GM23248 (cell line): ENCODE data around the gene STK11IP. TPM values are rescaled to one million over a fixed set of nuclear protein-coding genes. Genes with fewer than 3 reads are reported as not detected.

ENCODE experiments used
- DNase-seq: peaks from one replicate; pipeline ENCODE4 v3.0.0-alpha.2; 2015
- H2AFZ ChIP-seq: fragments of 200-600 bp; sonication (generic); 2 replicates; pipeline ENCODE4 v1.6.1; 2016; ENCODE audit warnings: antibody characterized with exemption
- H3F3A ChIP-seq: fragments of 200-600 bp; sonication (generic); 2 replicates; pipeline ENCODE4 v1.6.1; 2016; ENCODE audit warnings: mild to moderate bottlenecking, antibody characterized with exemption, mixed run types; ENCODE audit not compliant: insufficient read depth
- H3K27ac ChIP-seq: fragments of 200-600 bp; sonication (generic); 2 replicates; pipeline ENCODE4 v1.5.1; 2016; ENCODE audit warnings: mild to moderate bottlenecking
- H3K27me3 ChIP-seq: fragments of 200-600 bp; sonication (generic); replicated peaks from 2 replicates; pipeline ENCODE4 v1.6.1; 2016; ENCODE audit warnings: mild to moderate bottlenecking; ENCODE audit not compliant: insufficient read depth
- H3K36me3 ChIP-seq: fragments of 200-600 bp; sonication (generic); 2 replicates; pipeline ENCODE4 v1.6.1; 2016; ENCODE audit warnings: low read depth, mild to moderate bottlenecking
- H3K4me1 ChIP-seq: fragments of 200-600 bp; sonication (generic); 2 replicates; pipeline ENCODE4 v1.6.1; 2016; ENCODE audit warnings: mild to moderate bottlenecking; ENCODE audit not compliant: insufficient read depth
- H3K4me2 ChIP-seq: fragments of 200-600 bp; sonication (generic); one replicate; pipeline ENCODE4 v1.6.1; 2016; ENCODE audit warnings: mild to moderate bottlenecking; ENCODE audit not compliant: unreplicated experiment
- H3K4me3 ChIP-seq: fragments of 200-600 bp; sonication (generic); 2 replicates; pipeline ENCODE4 v1.5.1; 2016; ENCODE audit warnings: mild to moderate bottlenecking
- H3K79me2 ChIP-seq: fragments of 200-600 bp; sonication (generic); 2 replicates; pipeline ENCODE4 v1.6.1; 2016; ENCODE audit warnings: mild to moderate bottlenecking; ENCODE audit not compliant: insufficient read depth
- H3K9ac ChIP-seq: fragments of 200-600 bp; sonication (generic); 2 replicates; pipeline ENCODE4 v1.6.1; 2016; ENCODE audit warnings: mild to moderate bottlenecking
- H3K9me2 ChIP-seq: fragments of 200-600 bp; sonication (generic); 2 replicates; pipeline ENCODE4 v1.6.1; 2016; ENCODE audit warnings: mixed run types, mild to moderate bottlenecking, moderate library complexity; ENCODE audit not compliant: insufficient read depth
- H3K9me3 ChIP-seq: fragments of 200-600 bp; sonication (generic); one replicate; pipeline ENCODE4 v1.6.1; 2017; ENCODE audit warnings: low read depth
- H4K20me1 ChIP-seq: fragments of 200-600 bp; sonication (generic); 2 replicates; pipeline ENCODE4 v1.6.0; 2016; ENCODE audit not compliant: insufficient read depth
- EZH2 ChIP-seq: fragments of 200-600 bp; sonication (generic); IDR thresholded peaks from 2 replicates; pipeline ENCODE4 v1.6.1; 2018; ENCODE audit warnings: antibody characterized with exemption, mild to moderate bottlenecking; ENCODE audit not compliant: insufficient read depth, poor library complexity, severe bottlenecking
- EZH2phosphoT487 ChIP-seq: fragments of 200-600 bp; sonication (generic); IDR thresholded peaks from 2 replicates; pipeline ENCODE4 v1.6.1; 2018; ENCODE audit warnings: antibody characterized with exemption, moderate library complexity, mild to moderate bottlenecking, low read depth; ENCODE audit not compliant: insufficient read depth
- WGBS, 2 experiments: methylation state at CpG; one replicate each; pipeline ENCODE4 v1.1.6; 2015 to 2017; ENCODE audit warnings: low lambda C conversion rate in 2 of 2, low coverage in 1 of 2; ENCODE audit errors: missing lambda C conversion rate in 2 of 2; 5-methylcytosine and 5-hydroxymethylcytosine counted together
- in situ Hi-C: fragments of 300-500 bp; cut with MboI; formaldehyde crosslinking; loops from 2 replicates; pipeline ENCODE4 v1.15.0; 2020
- polyA plus RNA-seq: library from polyadenylated mRNA; unstranded; fragments of >200 nt; fragmentation: Nextera tagmentation; extraction: Ambion mirVana; gene quantifications from 2 replicates; pipeline ENCODE4 v1.2.1, GENCODE V29; 2016
- total RNA-seq: library from RNA; depleted of rRNA; stranded (reverse); fragments of >200 nt; shearing (Covaris generic); gene quantifications from 2 replicates; pipeline ENCODE4 v1.2.3, GENCODE V29; 2014

Gene STK11IP
- total and polyA plus RNA-seq, 2 experiments from 2014 or later, result 7.3 to 10.5 TPM

DNA sequence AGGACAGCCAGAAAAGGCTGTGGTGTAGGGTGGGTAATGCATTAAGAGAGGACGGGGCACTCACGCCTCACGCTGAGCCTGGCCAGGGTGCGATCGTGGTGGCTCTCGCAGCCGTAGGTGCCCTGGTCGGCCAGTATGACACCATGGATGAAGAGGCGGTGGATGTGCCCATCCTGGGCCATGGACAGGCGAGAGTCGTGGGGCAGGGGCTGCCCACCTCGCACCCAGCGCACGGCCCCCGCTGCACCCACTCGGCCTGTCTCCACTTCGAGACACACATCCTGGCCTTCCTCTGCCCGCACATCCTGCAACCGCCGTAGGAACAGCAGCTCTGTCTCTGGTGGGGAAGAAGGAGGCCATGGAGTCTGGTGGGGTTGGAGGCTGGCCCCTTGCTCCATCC, 41.7 kb upstream of the STK11IP start:
- no peak overlapping the region for H3K4me3 ChIP-seq
- DNase-seq, result no peak
- no peaks in the 10 kb centered on the region for H4K20me1 ChIP-seq
- H3K36me3 ChIP-seq, result no peaks in the 10 kb centered on the region
- WGBS, 2 experiments, result 87 to 88% methylated on average over 18 to 20 of the region's 20 CpGs
- no peak for TF ChIP-seq EZH2phosphoT487
- no peak for TF ChIP-seq EZH2
- no peaks in the 10 kb centered on the region for H3K27me3 ChIP-seq
- H3K4me2 ChIP-seq, result no peak overlapping the region
- no peak overlapping the region for H3K9ac ChIP-seq
- H2AFZ ChIP-seq, result no peak overlapping the region
- no peaks in the 10 kb centered on the region for H3K9me3 ChIP-seq
- 0 out of 2 replicates have a peak, but pooled peaks cover 5% of the 10 kb centered on the region for H3F3A ChIP-seq
- H3K4me1 ChIP-seq, result peaks cover 15% of the 10 kb centered on the region; the same call in 1 of the 2 replicates
- in situ Hi-C loops, result no loop called here
- no peaks in the 10 kb centered on the region for H3K9me2 ChIP-seq
- no peak overlapping the region for H3K27ac ChIP-seq
- no peaks in the 10 kb centered on the region for H3K79me2 ChIP-seq

DNA sequence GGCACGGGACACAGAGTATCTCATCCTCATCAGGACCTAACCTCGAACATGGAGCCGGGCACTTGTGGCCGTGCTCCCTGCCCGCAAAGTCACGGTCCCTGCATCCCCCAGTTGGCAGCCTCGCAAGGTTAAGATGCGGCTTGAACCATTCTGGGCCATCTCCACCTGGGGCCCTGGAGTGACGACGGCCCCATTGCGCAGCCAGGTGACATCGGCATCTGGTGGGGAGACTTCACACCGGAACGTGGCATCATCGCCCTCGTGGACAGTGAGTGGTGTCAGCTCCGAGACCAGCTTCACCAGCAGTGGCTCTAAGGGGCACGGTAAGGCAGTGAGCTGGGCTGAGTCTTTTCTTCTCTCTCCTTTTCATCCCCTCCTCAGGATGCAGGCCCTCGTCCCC, 41.2 kb upstream of the STK11IP start:
- in situ Hi-C loops, result no loop called here
- no peaks in the 10 kb centered on the region for H3K27me3 ChIP-seq
- H3K4me2 ChIP-seq, result no peak overlapping the region
- WGBS, 2 experiments, result 86 to 89% methylated on average over 19 of the region's 19 CpGs
- no peaks in the 10 kb centered on the region for H3K9me2 ChIP-seq
- H3K4me1 ChIP-seq, result peaks cover 15% of the 10 kb centered on the region; the same call in 1 of the 2 replicates
- TF ChIP-seq EZH2phosphoT487 (no peak), EZH2 (no peak)
- no peak overlapping the region for H3K27ac ChIP-seq
- DNase-seq, result no peak
- H4K20me1 ChIP-seq, result no peaks in the 10 kb centered on the region
- H3F3A ChIP-seq, result 0 out of 2 replicates have a peak, but pooled peaks cover 5% of the 10 kb centered on the region
- H3K9me3 ChIP-seq, result no peaks in the 10 kb centered on the region
- H3K79me2 ChIP-seq, result no peaks in the 10 kb centered on the region
- H3K4me3 ChIP-seq, result no peak overlapping the region
- H3K36me3 ChIP-seq, result no peaks in the 10 kb centered on the region
- H3K9ac ChIP-seq, result no peak overlapping the region
- H2AFZ ChIP-seq, result no peak overlapping the region

DNA sequence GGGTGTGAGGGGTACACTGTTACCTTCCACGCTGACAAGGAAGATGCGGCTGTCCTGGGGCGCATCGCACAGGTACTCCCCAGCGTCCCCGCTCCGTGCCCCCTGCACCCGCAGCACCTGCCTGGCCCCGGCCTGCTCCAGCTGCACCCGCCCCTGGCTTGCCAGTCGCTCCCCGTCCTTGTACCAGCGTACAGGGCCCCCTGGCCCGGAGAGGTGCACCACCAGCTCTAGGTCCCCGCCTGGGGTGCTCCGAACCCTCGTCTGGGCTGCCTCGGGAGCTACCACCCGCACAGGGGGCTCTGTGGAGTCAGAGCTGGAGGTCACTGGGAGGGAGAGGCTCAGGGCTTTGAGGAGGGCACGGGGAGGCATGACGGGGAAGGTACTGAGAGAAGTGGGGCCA, 40.3 kb upstream of the STK11IP start:
- no peaks in the 10 kb centered on the region for H4K20me1 ChIP-seq
- peaks cover 15% of the 10 kb centered on the region; the same call in 1 of the 2 replicates for H3K4me1 ChIP-seq
- H3K9me2 ChIP-seq, result no peaks in the 10 kb centered on the region
- in situ Hi-C loops, result no loop called here
- no peak for TF ChIP-seq EZH2phosphoT487
- no peak for TF ChIP-seq EZH2
- no peaks in the 10 kb centered on the region for H3K36me3 ChIP-seq
- no peak overlapping the region for H3K4me3 ChIP-seq
- no peak for DNase-seq
- no peak overlapping the region for H2AFZ ChIP-seq
- H3K4me2 ChIP-seq, result no peak overlapping the region
- no peaks in the 10 kb centered on the region for H3K9me3 ChIP-seq
- H3K27ac ChIP-seq, result no peak overlapping the region
- H3K9ac ChIP-seq, result no peak overlapping the region
- H3K79me2 ChIP-seq, result no peaks in the 10 kb centered on the region
- 76 to 86% methylated on average over 9 to 21 of the region's 21 CpGs for WGBS, 2 experiments
- 0 out of 2 replicates have a peak, but pooled peaks cover 5% of the 10 kb centered on the region for H3F3A ChIP-seq
- no peaks in the 10 kb centered on the region for H3K27me3 ChIP-seq

DNA sequence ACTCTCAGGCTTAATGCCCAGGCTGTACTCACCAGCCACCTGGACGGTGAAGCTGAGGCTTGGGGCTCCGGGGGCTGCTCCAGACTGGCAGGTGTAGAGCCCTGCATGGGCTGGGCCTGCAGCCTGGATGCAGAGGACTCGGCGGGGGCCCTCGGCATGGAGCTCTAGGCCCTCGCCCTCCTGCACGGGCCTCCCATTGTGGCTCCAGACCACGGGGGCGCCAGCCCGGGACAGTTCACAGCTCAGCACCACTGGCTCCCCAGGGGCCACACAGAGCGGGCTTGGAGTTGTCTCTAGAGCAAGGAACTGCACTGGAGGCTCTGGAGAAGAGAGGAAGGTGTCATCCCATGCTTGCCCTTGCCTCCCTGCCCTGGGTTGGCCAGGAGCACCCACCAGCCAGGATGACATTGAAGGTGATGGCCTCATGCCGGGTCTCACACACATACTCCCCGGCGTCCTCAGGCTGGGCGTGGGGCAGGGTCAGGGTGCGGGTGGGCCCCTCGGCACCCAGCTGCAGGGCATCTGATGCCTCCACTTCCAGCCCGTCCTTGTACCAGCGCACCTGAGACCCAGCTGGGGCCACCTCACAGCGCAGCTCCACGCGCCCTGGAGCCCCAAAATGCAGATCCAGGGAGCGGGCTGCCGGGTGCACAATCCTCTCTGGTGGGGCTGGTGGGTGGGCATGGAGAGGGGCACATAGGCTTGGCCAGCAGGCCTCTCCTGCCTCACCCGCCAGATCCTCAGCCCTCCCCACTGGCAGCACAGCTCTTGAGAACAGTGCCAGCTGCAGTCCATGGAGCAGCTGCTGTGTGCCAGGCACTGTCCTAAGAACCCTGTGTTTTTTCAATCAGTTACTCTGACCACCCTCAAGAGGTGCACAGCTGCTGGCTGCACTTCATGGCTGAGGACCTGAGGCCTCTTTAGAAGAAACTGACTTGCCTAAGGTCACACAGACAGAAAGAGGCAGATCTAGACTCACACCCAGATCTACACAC, 39.6 kb upstream of the STK11IP start:
- Histone ChIP-seq H3K9me2 (no peaks in the 10 kb centered on the region), H3K4me2 (no peak overlapping the region), H3K36me3 (no peaks in the 10 kb centered on the region), H3K4me1 (peaks cover 13% of the 10 kb centered on the region; the same call in 1 of the 2 replicates), H3K27me3 (no peaks in the 10 kb centered on the region), H3K9me3 (no peaks in the 10 kb centered on the region), H3K27ac (no peak overlapping the region), H2AFZ (no peak overlapping the region), H3K9ac (no peak overlapping the region), H3F3A (0 out of 2 replicates have a peak, but pooled peaks cover 5% of the 10 kb centered on the region), H3K79me2 (no peaks in the 10 kb centered on the region), H4K20me1 (no peaks in the 10 kb centered on the region), H3K4me3 (no peak overlapping the region)
- no peak for DNase-seq
- in situ Hi-C loops, result no loop called here
- no peak for TF ChIP-seq EZH2phosphoT487
- no peak for TF ChIP-seq EZH2
- WGBS, 2 experiments, result 88 to 90% methylated on average over 23 of the region's 25 CpGs
